GM19463 (cell line): ENCODE results near the gene TUSC2.

ENCODE experiments used
- ATAC-seq: cut with Tn5 transposase; IDR thresholded peaks from one replicate; pipeline ENCODE4 v1.9.1; 2021; ENCODE audit warnings: mild to moderate bottlenecking, moderate library complexity; ENCODE audit not compliant: unreplicated experiment

TUSC2 gene

DNA sequence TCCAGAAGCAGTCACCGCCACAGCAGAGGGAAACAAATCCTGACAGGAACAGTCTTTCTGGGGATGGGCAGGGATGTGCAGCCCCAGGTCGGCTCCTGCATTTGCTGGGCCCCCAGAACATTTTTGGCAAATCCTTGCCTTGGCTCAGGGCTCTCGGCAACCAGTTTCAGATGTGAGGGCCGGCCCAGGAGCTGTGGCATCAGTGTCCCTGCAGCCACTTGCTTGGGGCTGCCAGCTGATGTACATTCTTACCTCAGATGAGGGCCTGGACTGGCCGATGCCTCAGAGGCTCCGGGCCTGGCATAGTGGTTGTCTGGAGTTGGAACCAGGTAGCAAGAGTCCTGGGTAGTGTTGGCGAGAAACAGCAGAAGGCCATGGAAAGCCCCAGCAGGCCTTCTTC lies 26.8 kb upstream of the TUSC2 start:
- ATAC-seq: no peak

GRCh38 chr3:50354186-50354764 lies 26.3 kb upstream of the TUSC2 start:
- ATAC-seq: no peak

GRCh38 chr3:50353245-50354004 lies 25.4 kb upstream of the TUSC2 start:
- no peak for ATAC-seq

DNA sequence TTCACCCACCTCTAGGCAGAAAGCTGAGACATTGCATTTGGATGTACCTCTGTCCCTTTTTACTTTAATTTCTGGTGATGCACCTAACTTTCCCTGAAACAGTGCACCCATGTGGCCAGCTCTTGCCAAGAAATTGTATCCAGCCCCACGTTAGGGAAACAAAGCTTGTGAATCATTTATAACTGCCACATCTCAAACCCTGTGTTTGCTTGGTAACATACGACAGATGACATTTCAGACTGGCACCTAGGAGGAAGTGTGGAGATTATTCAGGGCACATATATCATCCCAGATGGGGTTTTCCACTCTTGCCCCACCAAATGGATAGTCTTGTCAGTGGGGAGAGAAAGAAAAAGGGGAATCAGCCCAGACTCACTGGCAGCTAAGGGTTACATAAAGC lies 24.8 kb upstream of the TUSC2 start:
- ATAC-seq: no peak

GRCh38 chr3:50351323-50351697 lies 23.3 kb upstream of the TUSC2 start:
- ATAC-seq: no peak

GRCh38 chr3:50350527-50351322 lies 22.7 kb upstream of the TUSC2 start, which contains the start of the genes CYB561D2 and NPRL2:
TSS of gene CYB561D2 (plus strand) at chr3:50350862. CDS start at chr3:50351434, 572 bp downstream.
TSS of gene NPRL2 (minus strand) at chr3:50350775. CDS start at chr3:50350652, 123 bp downstream.
- ATAC-seq: peak; percentile 85

DNA sequence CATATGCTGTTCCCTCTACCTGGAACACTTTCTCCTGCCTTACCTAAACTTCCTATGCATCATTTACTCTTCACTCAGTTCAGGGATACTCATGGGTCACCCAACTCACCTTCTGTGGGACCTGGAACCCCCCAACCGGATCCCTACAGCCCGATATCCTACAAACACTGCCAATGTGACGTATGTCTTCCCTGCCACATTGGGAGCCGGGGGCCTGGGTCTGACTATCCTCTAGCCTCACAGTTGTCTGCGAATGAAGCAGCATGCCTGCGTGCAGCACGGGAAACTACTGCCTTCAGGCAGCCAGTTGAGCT lies 22.1 kb upstream of the TUSC2 start:
- ATAC-seq: no peak

GRCh38 chr3:50347187-50347813 lies 19.3 kb upstream of the TUSC2 start:
- no peak for ATAC-seq

DNA sequence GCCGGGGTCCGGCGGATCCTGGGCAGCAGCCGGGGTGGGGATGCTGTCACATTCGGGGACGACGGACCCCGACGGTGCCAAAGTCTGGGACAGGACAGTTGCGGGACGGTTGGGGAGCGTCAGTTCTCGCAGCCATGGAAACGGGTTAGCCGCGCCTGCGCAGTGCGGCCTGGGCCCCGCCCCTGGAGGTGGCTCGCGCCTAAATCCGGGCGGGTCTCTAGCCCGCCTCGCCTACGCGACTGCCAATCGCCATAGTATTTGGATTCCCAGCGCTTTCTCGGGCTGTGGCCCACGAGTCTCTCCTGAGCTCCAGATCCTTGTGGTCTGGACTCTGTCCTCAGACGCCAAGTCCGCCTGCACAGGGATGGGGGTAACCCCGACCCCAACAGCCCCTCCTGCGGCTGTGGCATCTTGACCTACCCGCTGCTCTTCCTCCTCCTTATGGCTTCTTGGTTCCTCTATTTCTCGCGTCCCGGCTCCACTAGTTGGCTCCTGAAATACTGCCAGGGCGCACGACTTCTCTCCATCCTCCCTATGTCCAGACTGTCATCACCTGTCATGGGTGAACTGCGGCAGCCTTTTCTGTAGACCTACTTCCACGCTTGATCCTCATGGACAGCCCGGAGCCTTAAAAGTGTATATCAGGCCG lies 17.7 kb upstream of the TUSC2 start, which contains the start of gene ZMYND10:
Gene ZMYND10 (minus strand): TSS at position 147 of the 649 bp plus-strand sequence. CDS start 153 bp downstream, outside the sequence.
- no peak for ATAC-seq

GRCh38 chr3:50345008-50345407 lies 17.0 kb upstream of the TUSC2 start:
- ATAC-seq: no peak

- ATAC-seq: no peak
These were observed 15.0 kb upstream of the TUSC2 start for GRCh38 chr3:50342813-50343633.

GRCh38 chr3:50341996-50342650 lies 14.1 kb upstream of the TUSC2 start:
- no peak for ATAC-seq

- no peak for ATAC-seq
These were observed 13.5 kb upstream of the TUSC2 start for GRCh38 chr3:50341537-50341936.

GRCh38 chr3:50340448-50341329 lies 12.7 kb upstream of the TUSC2 start, which contains the start of gene RASSF1:
TSS of gene RASSF1 (minus strand) at chr3:50340836. CDS start at chr3:50340805, 31 bp downstream.
- ATAC-seq: peak; percentile 20

- ATAC-seq: no peak
These were observed 12.1 kb upstream of the TUSC2 start for GRCh38 chr3:50340147-50340447.

GRCh38 chr3:50339485-50340146 lies 11.6 kb upstream of the TUSC2 start:
- ATAC-seq: no peak

GRCh38 chr3:50338965-50339364 lies 10.9 kb upstream of the TUSC2 start:
- no peak for ATAC-seq
